ENCODE data around the gene GIPC3. TPM values are rescaled to one million over a fixed set of nuclear protein-coding genes. Genes with fewer than 3 reads are reported as not detected.

GIPC3 gene
- total RNA-seq, 1 donor = under 0.01 TPM

DNA sequence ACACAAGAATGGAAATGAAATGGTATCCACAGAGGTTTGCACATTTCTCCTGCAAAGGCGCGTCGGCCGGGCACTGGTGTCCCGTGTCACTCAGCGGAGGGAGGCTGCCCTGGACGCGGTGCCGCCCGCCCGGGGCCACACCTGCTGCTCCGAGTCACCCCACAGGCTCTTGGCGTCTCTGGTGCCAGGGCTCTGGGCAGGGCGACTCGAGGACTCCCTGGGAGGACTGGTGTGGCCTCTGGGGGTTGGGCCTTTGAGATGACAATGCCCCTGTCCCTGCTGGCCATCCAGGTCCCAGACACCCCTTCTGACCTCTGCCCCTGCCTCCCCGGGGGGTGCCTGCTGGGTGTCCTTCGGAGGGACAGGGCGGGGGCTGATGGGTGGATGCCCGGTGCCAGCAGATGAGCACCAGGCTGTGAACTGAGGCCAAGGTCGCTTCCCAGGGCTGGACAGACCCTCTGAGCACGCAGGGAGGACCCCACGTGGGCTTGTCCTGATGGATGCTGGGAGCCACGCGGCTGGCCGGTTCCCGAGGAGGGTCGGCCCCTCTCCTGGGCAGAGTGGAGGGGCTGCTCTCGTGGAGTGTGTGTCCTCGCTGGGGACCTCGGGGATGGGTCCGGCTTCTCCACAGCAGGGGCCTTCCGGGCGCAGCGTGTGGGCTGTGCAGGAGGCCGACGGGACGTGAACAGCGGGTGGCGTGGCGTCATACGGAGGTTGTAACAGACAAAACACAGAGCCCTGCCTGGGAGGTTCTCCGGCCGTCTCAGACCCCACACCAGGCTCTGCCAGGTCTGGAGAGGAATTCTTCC lies 46.0 kb downstream of the GIPC3 start:
- H3K36me3 ChIP-seq (ENCODE audit: insufficient read depth, low read length) = no peaks in the 10 kb centered on the region
- TF ChIP-seq CTCF (IDR thresholded peaks at IDR 0.05; ENCODE audit: extremely low read depth, low read depth, low read length) = no peak
- no peak for DNase-seq (ENCODE audit: insufficient read length, low spot score, missing footprints)

DNA sequence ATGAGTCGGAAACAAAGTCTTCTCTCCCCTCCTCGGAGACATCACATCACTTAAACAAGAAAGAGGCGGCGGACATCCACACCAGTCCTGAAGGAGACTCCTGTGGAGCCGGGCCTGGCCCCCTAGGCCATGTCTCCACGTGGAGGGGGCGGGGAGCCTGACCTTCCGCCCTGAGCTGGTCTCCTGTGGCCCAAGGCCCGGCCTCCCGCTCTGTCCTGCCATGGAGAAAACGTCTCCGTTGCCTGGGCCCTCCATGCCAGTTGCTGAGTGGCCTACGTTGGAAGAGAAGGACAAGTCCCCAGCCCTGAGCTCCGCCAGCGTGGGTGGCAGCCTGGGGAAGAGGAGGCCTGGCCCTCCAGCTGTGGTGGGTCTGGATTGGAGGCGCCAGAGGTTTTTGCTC lies 46.8 kb downstream of the GIPC3 start:
- Histone ChIP-seq H3K9me3 (ENCODE audit: low read depth, low read length) (no peaks in the 10 kb centered on the region), H3K27ac (ENCODE audit: low read depth, low read length) (no peak overlapping the region), H3K4me1 (ENCODE audit: insufficient read depth, low read length) (no peaks in the 10 kb centered on the region), H2AFZ (ENCODE audit: low read length) (no peak overlapping the region), H3K27me3 (ENCODE audit: insufficient read depth, low read length) (no peaks in the 10 kb centered on the region), H3K4me2 (ENCODE audit: insufficient read depth, low read length) (no peak overlapping the region), H3K4me3 (ENCODE audit: insufficient read depth, low read length) (no peak overlapping the region), H4K20me1 (ENCODE audit: insufficient read depth, low read length) (no peaks in the 10 kb centered on the region), H3K36me3 (ENCODE audit: insufficient read depth, low read length) (no peaks in the 10 kb centered on the region), H3K79me2 (ENCODE audit: insufficient read depth, low read length) (no peaks in the 10 kb centered on the region)
- DNase-seq (ENCODE audit: insufficient read length, low spot score, missing footprints) = no peak
- no peak for TF ChIP-seq CTCF (IDR thresholded peaks at IDR 0.05; ENCODE audit: extremely low read depth, low read depth, low read length)

More for the DNA sequence above, 46.0 kb downstream of the GIPC3 start:
- Histone ChIP-seq H4K20me1 (ENCODE audit: insufficient read depth, low read length) (no peaks in the 10 kb centered on the region), H3K9me3 (ENCODE audit: low read depth, low read length) (no peaks in the 10 kb centered on the region), H3K79me2 (ENCODE audit: insufficient read depth, low read length) (peaks cover 2% of the 10 kb centered on the region), H3K4me3 (ENCODE audit: insufficient read depth, low read length) (no peak overlapping the region), H3K4me2 (ENCODE audit: insufficient read depth, low read length) (no peak overlapping the region), H3K27ac (ENCODE audit: low read depth, low read length) (no peak overlapping the region), H2AFZ (ENCODE audit: low read length) (no peak overlapping the region), H3K4me1 (ENCODE audit: insufficient read depth, low read length) (no peaks in the 10 kb centered on the region), H3K27me3 (ENCODE audit: insufficient read depth, low read length) (no peaks in the 10 kb centered on the region)

DNA sequence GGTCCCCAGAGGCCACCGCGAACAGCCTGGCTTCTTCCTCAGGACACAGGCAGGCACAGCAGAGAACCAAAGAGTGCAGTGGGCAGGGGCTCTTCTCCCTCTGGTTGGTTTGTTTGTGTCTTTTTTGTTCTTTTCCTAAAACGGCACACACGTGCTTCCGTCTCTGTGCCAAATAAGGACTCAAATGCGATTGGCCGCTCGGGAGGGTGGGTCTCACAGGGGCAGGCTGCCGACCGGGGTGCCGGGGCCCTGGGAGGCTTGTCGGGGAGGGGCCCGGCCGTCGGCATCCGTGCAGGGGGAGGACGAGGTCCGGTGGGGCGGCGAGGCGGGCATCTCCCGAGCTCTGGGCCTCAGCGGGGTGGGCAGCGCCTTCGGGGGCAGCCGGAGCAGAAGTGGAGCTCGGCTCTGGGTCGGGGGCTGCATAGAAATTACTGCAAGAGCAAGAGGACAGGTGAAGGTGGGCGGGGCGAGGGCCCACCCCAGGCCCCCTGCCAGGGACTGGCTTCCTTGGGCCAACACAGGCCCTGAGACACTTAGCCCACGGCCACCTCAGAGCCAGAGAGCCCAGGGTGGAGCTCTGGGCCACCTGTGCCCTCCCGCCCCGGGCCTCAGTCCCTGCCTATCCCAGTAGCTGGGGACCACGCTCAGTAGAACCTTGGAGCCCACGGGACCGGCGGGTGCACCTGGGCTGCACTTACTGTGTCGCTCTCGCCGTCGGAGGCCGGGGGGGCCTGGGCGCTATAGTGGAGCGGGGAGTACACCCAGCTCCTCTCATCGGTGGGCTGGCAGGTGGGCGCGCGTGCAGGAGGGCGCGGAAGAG lies 47.7 kb downstream of the GIPC3 start:
- Histone ChIP-seq H3K27ac (ENCODE audit: low read depth, low read length) (no peak overlapping the region), H3K4me2 (ENCODE audit: insufficient read depth, low read length) (no peak overlapping the region), H3K4me3 (ENCODE audit: insufficient read depth, low read length) (no peak overlapping the region), H3K9me3 (ENCODE audit: low read depth, low read length) (no peaks in the 10 kb centered on the region), H3K27me3 (ENCODE audit: insufficient read depth, low read length) (no peaks in the 10 kb centered on the region), H3K79me2 (ENCODE audit: insufficient read depth, low read length) (no peaks in the 10 kb centered on the region), H3K36me3 (ENCODE audit: insufficient read depth, low read length) (no peaks in the 10 kb centered on the region), H2AFZ (ENCODE audit: low read length) (no peak overlapping the region), H3K4me1 (ENCODE audit: insufficient read depth, low read length) (no peaks in the 10 kb centered on the region), H4K20me1 (ENCODE audit: insufficient read depth, low read length) (no peaks in the 10 kb centered on the region)
- no peak for TF ChIP-seq CTCF (IDR thresholded peaks at IDR 0.05; ENCODE audit: extremely low read depth, low read depth, low read length)
- no peak for DNase-seq (ENCODE audit: insufficient read length, low spot score, missing footprints)

- Histone ChIP-seq H4K20me1 (ENCODE audit: insufficient read depth, low read length) (no peaks in the 10 kb centered on the region), H3K27ac (ENCODE audit: low read depth, low read length) (no peak overlapping the region), H3K36me3 (ENCODE audit: insufficient read depth, low read length) (peaks cover 2% of the 10 kb centered on the region), H3K9me3 (ENCODE audit: low read depth, low read length) (no peaks in the 10 kb centered on the region), H3K4me1 (ENCODE audit: insufficient read depth, low read length) (no peaks in the 10 kb centered on the region), H3K4me2 (ENCODE audit: insufficient read depth, low read length) (no peak overlapping the region), H2AFZ (ENCODE audit: low read length) (no peak overlapping the region), H3K4me3 (ENCODE audit: insufficient read depth, low read length) (no peak overlapping the region), H3K27me3 (ENCODE audit: insufficient read depth, low read length) (no peaks in the 10 kb centered on the region), H3K79me2 (ENCODE audit: insufficient read depth, low read length) (no peaks in the 10 kb centered on the region)
- TF ChIP-seq CTCF (IDR thresholded peaks at IDR 0.05; ENCODE audit: extremely low read depth, low read depth, low read length) = no peak
- DNase-seq (ENCODE audit: insufficient read length, low spot score, missing footprints) = no peak
Measured at GRCh38 chr19:3633559-3633988, 48.3 kb downstream of the GIPC3 start.
